SW 1271 (cell line): ENCODE measurements around the gene STK4.

Experiments used
- DNase-seq, 2 experiments: peaks; one replicate each; lab custom pipeline; 2025; lab: John Stamatoyannopoulos, UW

STK4 gene

DNA sequence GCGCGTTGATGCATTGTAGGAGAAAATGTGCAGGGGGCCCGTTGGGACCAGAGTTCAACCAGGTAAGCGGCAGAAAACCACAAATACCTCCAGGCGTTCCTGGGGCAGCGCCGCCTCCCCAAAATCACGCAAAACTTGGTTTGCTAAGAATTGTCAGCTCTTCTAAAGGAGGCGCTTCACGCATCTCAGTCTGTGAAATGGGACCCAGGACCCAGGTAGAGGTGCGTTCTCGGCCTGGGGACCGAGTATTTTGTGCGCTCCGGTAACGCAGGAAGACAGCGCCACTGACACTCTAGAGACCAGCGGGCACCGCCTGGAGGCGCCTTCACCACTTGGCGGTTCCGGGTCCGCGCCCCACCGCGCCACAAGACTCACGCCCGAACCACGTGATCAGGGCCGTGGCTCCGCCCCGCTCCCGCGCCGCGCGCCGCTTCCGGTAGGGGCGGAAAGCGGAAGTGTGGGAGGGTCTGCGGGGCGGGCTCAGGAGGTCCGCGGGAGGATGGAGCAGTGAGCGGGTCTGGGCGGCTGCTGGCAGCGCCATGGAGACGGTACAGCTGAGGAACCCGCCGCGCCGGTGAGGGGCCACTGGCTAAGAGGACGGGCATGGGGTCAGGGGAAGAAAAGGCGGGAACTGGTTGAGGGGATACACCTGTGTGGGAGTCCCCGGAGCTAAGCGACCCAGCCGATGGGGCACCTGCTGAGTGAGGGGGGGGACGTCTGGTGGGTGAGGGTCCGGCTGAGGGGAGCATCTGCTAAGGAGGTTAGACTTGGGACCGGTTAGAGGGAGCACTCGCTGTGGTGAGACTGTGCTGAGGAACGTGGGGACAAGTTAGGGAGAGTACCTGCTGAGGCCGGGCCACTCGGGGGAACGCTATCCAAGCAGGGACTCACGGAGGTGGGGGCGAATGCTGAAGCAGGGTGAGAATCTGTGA is at the start of gene STK4:
Gene STK4, plus strand, starts transcription at position 483 of the 932 bp plus-strand sequence. Its CDS starts 57 bp downstream, at position 540.
- DNase-seq = peak; percentile 81 to 82

DNA sequence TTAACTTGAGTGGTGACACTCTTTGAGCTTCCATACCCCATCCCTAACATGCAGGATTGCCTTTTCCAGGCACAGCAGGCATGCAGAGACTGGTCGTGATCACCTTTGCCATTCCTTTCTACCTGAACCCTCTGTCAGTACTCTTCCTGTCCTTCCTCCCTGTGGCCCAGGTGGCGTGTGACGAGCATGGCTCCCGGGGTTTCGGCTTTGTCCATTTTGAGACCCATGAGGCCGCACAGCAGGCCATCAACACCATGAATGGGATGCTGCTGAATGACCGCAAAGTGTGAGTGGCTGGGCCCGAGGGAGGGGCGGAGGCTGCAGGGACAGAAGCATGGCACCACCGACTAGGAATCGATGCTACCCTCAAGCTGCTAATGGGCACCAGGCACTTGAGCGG is 49.7 kb upstream of the STK4 start:
- no peak for DNase-seq

DNA sequence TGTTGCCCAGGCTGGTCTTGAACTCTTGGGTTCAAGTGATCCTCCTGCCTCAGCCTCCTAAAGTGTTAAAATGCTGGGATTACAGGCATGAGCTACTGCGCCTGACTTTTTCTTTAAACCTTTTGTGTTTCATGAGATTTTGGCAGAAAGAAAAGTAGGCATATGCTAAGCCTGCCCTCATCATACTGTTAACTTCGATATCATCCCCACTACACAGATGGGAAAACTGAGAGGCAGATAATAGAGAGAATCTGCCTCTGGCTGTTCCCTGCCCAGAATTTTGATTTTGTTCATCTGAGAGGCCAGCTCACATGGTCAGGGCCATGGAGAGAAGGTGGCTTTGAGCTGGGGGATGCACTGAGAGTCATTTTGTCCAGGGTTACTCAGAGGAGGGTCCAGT is 48.9 kb upstream of the STK4 start:
- DNase-seq = no peak

DNA sequence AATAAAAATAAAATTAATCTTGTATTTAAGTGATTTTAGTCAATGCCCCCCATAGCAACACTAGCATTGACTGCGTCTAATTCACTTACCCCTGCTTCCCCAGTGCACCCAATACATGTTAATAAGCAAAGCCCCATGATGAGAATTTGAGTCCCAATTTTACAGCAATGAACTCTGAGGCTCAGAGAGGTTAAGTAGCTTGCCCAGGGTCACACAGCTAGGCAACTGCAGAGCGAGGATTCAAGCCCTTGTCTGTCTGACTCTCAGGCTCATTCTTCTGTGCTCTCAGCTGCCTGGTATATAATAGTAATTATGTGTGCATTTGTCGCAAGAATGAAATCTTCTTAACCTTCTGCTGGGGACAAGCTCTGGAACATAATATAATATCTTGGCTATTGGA is 48.0 kb upstream of the STK4 start:
- DNase-seq = no peak

DNA sequence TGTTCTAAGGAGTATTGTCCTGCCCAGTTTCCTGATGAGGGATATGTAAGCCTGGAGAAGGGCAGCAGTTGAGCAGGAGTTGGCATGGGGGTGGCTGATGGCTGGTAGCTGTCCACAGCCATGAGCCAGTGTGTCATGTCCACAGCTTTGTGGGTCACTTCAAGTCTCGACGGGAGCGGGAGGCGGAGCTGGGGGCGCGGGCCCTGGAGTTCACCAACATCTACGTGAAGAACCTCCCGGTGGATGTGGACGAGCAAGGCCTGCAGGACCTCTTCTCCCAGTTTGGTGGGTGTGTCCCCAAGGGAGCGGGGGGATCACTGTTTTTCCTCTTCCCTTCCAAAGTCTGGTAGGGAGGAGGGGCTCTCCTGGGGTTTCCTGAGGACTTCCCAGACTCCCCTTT is 47.6 kb upstream of the STK4 start:
- no peak for DNase-seq

DNA sequence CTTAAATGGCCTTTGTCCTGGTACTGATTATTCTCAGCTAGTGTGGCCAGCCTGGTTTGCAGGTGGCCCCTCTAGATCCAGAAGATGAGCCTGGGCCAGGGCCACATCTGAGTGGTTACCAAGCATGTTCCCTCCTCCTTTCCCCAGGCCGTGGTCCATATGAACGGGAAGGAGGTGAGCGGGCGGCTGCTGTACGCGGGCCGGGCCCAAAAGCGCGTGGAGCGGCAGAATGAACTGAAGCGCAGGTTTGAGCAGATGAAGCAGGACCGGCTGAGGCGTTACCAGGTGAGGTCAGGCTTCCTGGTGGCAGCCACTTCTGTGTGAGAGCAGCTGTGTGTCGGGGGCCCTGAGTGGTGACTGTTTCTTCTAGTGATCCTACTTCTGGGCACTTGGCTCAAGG is 44.9 kb upstream of the STK4 start:
- DNase-seq = no peak

DNA sequence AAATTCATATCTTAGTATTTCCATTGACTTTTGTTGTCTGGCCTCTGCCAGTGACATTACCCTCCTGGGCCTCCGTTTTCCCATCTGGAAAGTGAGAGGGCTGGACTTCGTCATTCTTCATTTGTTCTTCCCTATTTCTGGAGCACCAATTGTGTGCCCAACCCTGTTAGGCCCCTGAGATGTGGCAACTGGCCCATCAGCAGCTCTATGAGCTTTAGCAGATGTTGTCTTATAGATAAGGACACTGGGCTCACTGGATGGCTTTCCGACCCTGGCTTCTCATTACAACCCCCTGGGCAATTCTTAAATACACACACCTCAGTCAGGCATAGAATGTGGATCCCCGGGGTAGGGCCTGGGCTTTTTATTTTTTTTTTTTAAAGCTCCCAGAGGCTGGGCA is 41.8 kb upstream of the STK4 start:
- no peak for DNase-seq

DNA sequence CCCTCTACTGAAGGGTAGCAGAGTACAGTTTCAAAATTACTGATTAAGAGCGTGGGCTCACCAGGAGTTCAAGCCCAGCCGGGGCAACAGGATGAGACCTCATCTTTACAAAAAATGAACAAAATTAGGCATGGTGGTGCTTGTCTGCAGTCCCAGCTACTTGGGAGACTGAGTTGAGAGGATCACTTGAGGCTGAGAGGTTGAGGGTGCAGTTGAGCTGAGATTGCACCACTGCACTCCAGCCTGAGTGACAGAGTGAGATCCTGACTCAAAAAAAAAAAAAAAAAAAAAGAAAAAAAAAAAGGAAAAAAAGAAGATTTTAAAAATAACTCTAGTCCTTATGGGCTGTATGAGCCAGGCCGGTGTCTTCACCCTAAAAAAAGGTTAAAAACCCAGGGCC is 37.7 kb upstream of the STK4 start:
- no peak for DNase-seq

DNA sequence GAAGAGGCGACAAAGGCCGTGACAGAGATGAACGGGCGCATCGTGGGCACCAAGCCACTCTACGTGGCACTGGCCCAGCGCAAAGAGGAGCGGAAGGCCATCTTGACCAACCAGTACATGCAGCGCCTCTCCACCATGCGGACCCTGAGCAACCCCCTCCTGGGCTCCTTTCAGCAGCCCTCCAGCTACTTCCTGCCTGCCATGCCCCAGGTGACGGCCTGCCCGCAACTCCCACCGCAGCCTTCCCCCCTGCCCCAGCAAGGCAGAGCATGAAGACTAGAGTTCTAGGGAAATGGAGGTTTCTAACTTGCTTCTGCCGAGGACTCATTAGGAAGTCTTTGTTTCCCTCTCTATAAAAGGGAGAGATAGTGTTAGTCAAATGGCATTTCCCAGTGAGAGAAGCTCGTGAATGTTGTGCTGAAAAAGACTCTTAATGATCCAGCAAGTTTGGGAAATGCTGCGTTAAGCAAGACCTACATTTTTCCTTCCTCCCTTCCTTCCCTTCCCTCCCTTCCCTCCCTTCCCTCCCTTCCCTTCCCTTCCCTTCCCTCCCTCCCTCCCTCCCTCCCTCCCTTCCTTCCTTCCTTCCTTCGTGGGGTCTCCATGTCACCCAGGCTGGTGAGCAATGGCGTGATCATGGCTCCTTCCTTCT is 35.7 kb upstream of the STK4 start:
- no peak for DNase-seq

DNA sequence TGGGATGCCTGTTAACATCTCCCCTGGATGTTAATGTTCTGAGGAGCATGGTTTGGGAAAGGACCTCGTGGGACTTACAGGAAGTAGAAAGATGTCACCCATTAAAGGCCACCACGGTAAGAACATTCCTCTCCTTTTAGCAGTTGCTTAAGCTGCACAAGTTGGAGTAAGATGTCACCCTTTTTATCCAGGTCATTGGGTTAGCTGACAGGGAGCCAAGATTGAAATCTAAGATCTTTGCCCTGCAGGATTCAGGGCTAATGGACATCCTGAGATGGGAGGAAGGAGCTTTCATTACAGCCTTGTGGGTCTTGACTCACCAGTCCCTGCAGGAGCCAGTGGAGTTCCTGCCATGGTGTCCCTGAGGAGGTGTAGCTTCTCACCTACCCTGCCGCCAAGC is 34.4 kb upstream of the STK4 start:
- no peak for DNase-seq

DNA sequence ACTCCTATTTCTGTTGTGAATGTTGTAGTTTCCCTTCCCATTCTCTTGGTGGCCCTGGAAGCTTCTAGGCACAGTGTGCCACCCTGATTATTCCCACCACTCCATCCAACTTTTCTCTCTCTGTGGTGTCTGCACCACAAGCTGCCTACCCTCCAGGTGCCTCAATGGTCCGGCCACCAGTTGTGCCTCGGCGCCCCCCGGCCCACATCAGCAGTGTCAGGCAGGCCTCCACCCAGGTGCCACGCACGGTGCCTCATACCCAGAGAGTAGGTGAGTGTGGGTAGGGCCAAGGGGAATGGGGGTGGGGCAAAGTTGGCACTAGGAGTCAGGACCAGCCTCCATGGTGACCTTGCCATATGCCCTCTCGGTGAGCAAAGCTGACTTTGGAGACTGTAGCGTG is 33.4 kb upstream of the STK4 start:
- DNase-seq = no peak

DNA sequence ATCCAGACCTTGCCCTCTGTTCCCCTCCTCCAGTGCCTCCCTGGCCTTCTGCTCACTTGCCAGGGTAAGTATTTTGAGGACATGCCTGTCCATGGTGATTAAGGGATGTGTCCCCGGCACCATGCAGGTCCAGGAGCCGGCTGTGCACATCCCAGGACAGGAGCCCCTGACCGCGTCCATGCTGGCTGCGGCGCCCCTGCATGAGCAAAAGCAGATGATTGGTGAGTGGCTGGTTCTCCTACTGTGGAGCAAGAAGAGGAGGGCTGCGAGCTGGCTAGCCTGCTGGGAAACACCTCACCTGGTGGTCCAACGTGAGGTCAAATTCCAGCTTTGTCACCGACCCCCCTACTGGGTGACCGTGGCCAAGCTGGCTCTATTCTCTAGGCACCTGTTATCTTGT is 29.8 kb upstream of the STK4 start:
- no peak for DNase-seq

DNA sequence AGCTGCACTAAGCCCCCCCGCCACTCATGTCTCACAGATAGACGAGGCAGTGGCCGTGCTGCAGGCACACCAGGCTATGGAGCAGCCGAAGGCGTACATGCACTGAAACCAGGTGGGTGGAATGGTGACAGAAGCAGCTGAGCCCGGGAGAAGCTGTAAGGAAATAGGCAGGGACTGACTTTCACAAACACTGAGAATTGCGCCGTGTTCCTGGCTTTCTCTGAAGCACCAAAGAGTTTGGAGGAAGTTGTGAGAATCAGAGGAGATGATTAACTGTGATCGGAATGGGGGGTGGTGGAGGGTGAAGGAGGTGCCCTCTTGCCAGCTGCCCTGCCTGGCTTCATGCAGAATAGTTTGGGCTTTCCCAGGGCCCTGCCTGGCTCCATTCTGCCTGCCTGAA is 27.7 kb upstream of the STK4 start:
- DNase-seq = no peak

DNA sequence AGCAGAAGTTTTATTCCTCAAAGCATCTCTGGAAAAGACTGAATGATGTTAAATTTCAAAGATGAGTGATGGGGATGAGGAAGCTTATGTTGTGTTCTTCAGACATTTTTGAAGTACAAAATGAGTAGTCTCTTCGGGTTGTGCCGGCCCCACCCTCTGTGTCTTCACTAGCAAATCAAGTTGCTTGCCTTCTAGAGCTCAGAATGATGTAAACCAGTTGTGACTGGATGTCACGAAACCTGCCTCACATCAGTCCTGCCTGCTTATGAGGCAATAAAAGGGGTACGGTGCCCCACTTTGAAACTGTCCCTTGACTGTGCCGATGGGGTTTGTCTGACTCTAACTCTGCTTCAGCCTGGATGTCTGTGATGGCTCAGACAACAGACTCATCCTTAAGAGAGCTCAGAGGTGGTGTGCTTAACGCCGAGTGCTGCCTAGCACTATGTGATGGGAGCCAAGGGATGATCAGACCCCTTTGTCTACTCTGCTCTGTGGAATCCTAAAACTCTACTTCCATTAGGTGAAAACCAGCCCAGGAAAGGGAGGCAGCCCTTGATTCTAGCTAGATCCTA is 25.1 kb upstream of the STK4 start:
- no peak for DNase-seq

DNA sequence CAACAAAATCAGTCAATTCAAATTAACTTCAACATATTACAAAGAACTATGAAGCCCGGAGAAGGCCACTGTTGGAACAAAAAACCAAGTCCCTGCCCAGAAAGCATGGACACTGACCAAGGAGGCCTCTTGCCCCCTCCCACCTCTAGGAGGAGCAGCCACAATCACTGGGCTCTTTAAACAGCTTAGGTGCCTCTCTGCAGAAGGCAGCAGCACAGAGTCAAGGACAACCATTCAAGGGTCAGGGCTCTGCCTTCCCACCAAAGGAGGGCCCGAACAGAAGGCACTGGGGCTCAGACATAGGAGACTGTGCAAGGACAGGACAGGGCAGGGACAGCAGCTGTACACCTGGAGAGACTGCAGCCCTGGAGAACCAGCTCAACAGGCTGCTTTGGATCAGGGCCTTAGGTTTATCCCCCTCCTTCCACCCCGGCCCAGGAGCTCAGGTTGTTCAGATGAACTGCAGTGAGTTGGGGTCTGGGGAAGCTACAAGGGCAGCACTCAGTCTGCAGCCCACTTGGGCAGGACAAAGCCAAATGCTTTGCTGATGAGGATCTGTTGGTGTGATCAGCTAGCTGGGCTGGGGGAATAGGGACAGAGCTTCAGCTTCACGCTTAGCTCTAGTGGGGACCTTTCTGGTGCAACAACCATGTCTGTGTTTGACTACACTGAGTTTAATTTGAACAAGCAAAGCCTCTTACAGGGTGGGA is 23.9 kb upstream of the STK4 start:
- no peak for DNase-seq

DNA sequence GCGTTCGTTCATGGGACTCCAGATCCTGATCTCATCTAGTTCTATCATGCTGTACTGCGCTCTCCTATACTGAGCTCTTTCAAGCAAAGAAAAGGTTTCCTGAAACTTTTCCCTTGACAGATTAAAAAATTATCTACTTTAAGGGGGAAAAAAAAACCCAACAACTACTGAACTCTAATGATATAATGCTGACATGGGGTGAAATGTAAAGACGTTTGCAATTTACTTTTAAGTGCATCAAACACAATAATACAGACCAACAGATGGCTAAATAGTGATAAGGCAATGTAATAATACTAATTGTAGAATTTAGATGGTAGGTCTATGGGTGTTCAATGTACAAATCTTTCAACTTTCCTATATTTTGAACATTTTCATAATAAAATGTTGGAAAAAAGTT is 22.5 kb upstream of the STK4 start:
- no peak for DNase-seq

DNA sequence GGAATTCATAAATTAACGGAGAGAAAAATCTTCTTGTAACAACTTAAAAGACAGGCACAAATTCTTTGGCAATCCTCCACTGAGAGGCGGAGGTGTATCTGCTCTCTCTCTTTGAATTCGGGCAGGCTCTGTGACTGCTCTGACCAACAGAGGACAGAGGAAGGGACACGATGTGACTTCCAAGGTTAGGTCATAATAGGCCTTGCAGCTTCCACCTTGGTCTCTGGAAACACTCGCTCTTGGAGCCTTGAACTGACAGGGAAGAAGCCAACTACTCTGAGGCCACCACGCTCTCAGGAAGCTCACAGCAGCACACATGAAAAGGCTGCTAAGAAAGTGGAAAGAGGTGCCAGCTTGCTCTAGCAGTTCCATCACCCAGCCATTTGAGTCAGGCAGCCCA is 21.1 kb upstream of the STK4 start:
- DNase-seq = no peak

DNA sequence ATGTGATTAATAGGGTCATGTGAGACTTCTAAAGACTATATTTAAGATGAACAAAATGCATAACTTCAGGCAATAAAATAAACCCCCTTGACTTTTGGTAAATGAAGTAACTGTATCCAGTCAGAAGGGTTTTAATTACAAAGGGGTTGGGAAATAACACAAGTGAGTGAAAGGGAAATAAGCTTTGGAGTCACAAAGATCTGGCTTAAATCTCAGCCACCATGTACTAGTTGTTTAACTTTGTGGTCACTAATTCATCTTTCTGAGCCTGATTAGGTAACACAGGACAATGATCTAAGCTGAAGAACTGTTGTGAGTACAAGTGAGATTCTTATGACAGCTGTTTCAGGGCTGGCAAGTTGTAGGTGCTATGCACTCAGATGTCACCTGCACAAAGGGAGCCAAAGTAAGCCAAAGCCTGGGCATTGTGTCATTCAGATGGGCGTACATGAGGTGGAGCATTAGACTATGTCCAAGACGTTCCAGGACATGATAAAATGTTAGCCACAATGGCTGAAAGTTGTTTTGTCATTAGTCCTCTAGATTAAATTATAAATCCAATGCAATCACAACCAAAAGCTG is 19.9 kb upstream of the STK4 start:
- DNase-seq = no peak

DNA sequence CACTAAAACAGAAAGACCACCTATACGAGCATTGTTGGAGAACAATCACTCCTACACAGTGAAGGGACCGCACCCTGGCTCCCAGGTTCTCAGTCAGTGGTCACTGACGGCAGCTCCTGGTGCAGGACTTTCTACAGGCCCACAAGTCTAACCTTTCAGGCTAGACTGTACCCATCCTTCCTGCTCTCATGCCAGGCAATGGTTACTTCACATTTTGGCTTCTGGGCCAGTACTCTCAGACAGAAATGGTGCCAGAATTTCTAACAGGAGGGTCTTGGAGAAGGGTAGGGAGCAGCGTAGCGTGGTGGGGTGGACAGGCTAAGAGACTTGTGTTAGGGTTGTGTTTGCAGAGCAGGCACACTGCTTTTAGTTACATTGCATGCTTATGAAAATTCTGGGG is 18.2 kb upstream of the STK4 start:
- no peak for DNase-seq

DNA sequence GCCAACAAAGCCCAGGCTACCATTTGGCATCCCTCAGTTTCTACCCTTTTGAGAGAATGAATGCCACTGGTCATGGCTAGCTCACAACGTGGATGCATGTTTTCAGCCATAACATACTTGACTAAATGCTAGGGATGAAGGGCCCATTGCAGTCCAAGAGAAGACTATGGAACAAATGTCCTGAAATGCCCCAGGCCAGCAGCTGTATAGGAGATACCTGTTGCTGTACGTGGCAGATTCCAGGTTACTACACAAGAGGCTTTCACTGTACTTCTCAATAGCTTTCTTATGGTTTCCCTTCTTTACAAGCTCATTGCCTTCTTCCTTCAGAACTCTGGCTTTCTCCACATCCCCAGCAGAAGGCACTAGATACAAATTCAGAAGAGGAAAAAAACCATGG is 17.8 kb upstream of the STK4 start:
- DNase-seq = no peak

DNA sequence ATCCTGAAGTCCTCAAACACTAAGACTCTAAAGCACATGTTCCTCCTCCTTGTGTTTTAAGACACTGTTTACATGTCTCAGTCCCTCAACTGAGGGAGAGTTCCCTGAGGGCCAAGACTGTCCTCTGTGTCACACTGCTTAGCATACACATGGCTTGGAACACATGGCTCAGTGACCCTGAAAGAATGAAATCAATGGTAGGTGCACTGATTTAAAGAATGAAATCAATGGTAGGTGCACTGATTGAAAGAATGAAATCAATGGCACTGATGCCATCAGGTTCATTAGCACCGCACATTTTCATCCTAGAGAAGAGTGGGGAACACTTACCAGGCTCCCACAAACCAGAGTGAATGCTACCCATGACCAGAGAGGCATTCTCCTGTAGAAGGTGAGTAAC is 15.9 kb upstream of the STK4 start:
- DNase-seq = no peak

DNA sequence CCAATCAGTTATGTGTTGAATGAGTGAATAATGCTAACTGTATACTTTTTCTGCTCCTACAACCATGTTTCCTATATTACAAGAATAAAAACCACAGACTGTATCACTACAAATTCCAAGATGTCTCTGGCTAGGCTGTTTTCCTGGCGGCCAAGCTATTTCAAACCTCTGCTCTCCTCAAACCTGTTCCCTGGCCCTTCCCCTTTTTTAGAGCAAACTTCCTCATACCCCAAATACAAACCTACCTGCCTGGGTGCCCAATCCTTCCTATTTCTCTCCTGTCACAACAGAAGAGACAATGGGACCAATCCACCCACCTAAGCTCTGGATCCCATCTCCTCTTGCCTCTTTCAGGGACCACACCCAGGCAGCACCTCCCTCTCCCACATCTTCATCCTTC is 13.6 kb upstream of the STK4 start:
- no peak for DNase-seq
